ENCODE results near the gene PCP4. TPM values are rescaled to one million over a fixed set of nuclear protein-coding genes. Genes with fewer than 3 reads are reported as not detected.
"Not testable (repeated sequence)": the region's sequence is repeated elsewhere in the genome, so short reads cannot be mapped to it uniquely, and the experiment has no call there.

The PCP4 gene
- total RNA-seq, 1 donor from 2014 or later, result not detected

- no peak for DNase-seq (ENCODE audit: low spot score)
- no peak for ATAC-seq
Observed at GRCh38 chr21:39860600-39860999, 6.6 kb upstream of the PCP4 start.

GRCh38 chr21:39863111-39863510 is 4.1 kb upstream of the PCP4 start:
- DNase-seq (ENCODE audit: low spot score), result no peak
- ATAC-seq, result no peak

GRCh38 chr21:39866093-39866492 is 1.1 kb upstream of the PCP4 start:
- no peak for ATAC-seq
- DNase-seq (ENCODE audit: low spot score), result no peak

- ATAC-seq (no peak), DNase-seq (ENCODE audit: low spot score) (no peak)
Observed at GRCh38 chr21:39869141-39869818, 2.0 kb downstream of the PCP4 start.

GRCh38 chr21:39873687-39874086 is 6.4 kb downstream of the PCP4 start:
- DNase-seq (ENCODE audit: low spot score) (no peak), ATAC-seq (no peak)

GRCh38 chr21:39874206-39874605 is 7.0 kb downstream of the PCP4 start:
- ATAC-seq, result no peak
- DNase-seq (ENCODE audit: low spot score), result no peak

GRCh38 chr21:39874759-39875158 is 7.5 kb downstream of the PCP4 start:
- DNase-seq (ENCODE audit: low spot score), result no peak
- ATAC-seq, result no peak

- no peak for ATAC-seq
Observed at GRCh38 chr21:39881661-39882060, 14.4 kb downstream of the PCP4 start.

GRCh38 chr21:39882151-39882838 is 15.1 kb downstream of the PCP4 start:
- ATAC-seq, result no peak
- no peak for DNase-seq (ENCODE audit: low spot score)

More at GRCh38 chr21:39881661-39882060, 14.4 kb downstream of the PCP4 start:
- no peak for DNase-seq (ENCODE audit: low spot score)

GRCh38 chr21:39882839-39883195 is 15.6 kb downstream of the PCP4 start:
- ATAC-seq, result no peak
- no peak for DNase-seq (ENCODE audit: low spot score)

- no peak for DNase-seq (ENCODE audit: low spot score)
- no peak for ATAC-seq
Observed at GRCh38 chr21:39885119-39885848, 18.0 kb downstream of the PCP4 start.

- DNase-seq (ENCODE audit: low spot score) (no peak), ATAC-seq (no peak)
Observed at GRCh38 chr21:39888848-39889247, 21.6 kb downstream of the PCP4 start.

GRCh38 chr21:39891111-39891510 is 23.9 kb downstream of the PCP4 start:
- ATAC-seq, result no peak
- DNase-seq (ENCODE audit: low spot score), result no peak

GRCh38 chr21:39891863-39892262 is 24.6 kb downstream of the PCP4 start:
- not testable (repeated sequence) for ATAC-seq; DNase-seq (ENCODE audit: low spot score)

GRCh38 chr21:39900491-39900890 is 33.3 kb downstream of the PCP4 start:
- DNase-seq (ENCODE audit: low spot score) (no peak), ATAC-seq (no peak)

GRCh38 chr21:39900911-39901310 is 33.7 kb downstream of the PCP4 start:
- DNase-seq (ENCODE audit: low spot score) (no peak), ATAC-seq (no peak)

GRCh38 chr21:39902986-39903385 is 35.7 kb downstream of the PCP4 start:
- ATAC-seq (no peak), DNase-seq (ENCODE audit: low spot score) (no peak)

- no peak for DNase-seq (ENCODE audit: low spot score)
- ATAC-seq, result no peak
Observed at GRCh38 chr21:39904457-39904856, 37.2 kb downstream of the PCP4 start.

GRCh38 chr21:39908265-39908923 is 41.2 kb downstream of the PCP4 start:
- DNase-seq (ENCODE audit: low spot score) (no peak), ATAC-seq (no peak)

GRCh38 chr21:39911286-39912199 is 44.3 kb downstream of the PCP4 start:
- DNase-seq (ENCODE audit: low spot score) (no peak), ATAC-seq (no peak)
